ENCODE results near the gene OSTN.

OSTN gene

GRCh38 chr3:191234216-191234615 lies 35.2 kb downstream of the OSTN start:
- no peak for TF ChIP-seq CTCF (IDR thresholded peaks at IDR 0.05; ENCODE audit: extremely low read depth, missing control alignments)
- DNase-seq (ENCODE audit: low spot score): no peak

GRCh38 chr3:191235331-191236314 lies 36.6 kb downstream of the OSTN start:
- DNase-seq (ENCODE audit: low spot score): peak; percentile 72
- no peak for TF ChIP-seq CTCF (IDR thresholded peaks at IDR 0.05; ENCODE audit: extremely low read depth, missing control alignments)

GRCh38 chr3:191236646-191237045 lies 37.6 kb downstream of the OSTN start:
- DNase-seq (ENCODE audit: low spot score): no peak
- no peak for TF ChIP-seq CTCF (IDR thresholded peaks at IDR 0.05; ENCODE audit: extremely low read depth, missing control alignments)

- DNase-seq (ENCODE audit: low spot score): no peak
- TF ChIP-seq CTCF (IDR thresholded peaks at IDR 0.05; ENCODE audit: extremely low read depth, missing control alignments): no peak
These were observed 38.2 kb downstream of the OSTN start for GRCh38 chr3:191237047-191237882.

- DNase-seq (ENCODE audit: low spot score): no peak
- no peak for TF ChIP-seq CTCF (IDR thresholded peaks at IDR 0.05; ENCODE audit: extremely low read depth, missing control alignments)
These were observed 39.3 kb downstream of the OSTN start for GRCh38 chr3:191238321-191238817.

- no peak for DNase-seq (ENCODE audit: low spot score)
- no peak for TF ChIP-seq CTCF (IDR thresholded peaks at IDR 0.05; ENCODE audit: extremely low read depth, missing control alignments)
These were observed 40.5 kb downstream of the OSTN start for GRCh38 chr3:191239407-191240031.

Measured in GM20000 (cell line).